DND-41 (cell line): ENCODE measurements around the gene PLCB4.

ENCODE experiments used
- EZH2 ChIP-seq: IDR thresholded peaks from 3 replicates; pipeline ENCODE4 v1.6.1; 2012; ENCODE audit warnings: borderline replicate concordance, low read depth, mild to moderate bottlenecking, moderate library complexity, low read length, inconsistent platforms; ENCODE audit not compliant: severe bottlenecking
- TF ChIP-seq, protein P1 (sequence below): IDR thresholded peaks from 2 replicates; pipeline ENCODE4 v1.5.1; 2012; ENCODE audit warnings: borderline replicate concordance, low read length, moderate library complexity, mild to moderate bottlenecking; ENCODE audit not compliant: poor library complexity, severe bottlenecking; ENCODE audit errors: extremely low read depth

DNA sequence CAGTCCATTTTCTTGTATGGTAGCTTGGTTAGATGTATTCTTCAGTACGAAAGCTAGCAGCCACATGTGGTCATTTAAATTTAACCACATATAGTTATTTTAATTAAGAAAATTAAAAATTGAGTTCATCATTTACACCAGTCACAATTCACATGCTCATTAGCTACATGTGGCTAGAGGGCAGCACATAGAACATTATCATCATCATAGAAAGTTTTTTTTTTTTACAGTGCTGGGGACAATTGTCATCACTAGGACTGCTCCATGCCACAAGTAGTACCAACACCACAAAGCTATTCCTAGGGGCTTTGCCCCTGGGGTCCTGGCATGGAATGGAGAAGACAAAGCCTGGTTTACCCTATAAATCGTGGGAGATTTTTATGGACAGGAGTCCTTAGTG, 30.5 kb downstream of the PLCB4 start:
- TF ChIP-seq, protein P1, sequence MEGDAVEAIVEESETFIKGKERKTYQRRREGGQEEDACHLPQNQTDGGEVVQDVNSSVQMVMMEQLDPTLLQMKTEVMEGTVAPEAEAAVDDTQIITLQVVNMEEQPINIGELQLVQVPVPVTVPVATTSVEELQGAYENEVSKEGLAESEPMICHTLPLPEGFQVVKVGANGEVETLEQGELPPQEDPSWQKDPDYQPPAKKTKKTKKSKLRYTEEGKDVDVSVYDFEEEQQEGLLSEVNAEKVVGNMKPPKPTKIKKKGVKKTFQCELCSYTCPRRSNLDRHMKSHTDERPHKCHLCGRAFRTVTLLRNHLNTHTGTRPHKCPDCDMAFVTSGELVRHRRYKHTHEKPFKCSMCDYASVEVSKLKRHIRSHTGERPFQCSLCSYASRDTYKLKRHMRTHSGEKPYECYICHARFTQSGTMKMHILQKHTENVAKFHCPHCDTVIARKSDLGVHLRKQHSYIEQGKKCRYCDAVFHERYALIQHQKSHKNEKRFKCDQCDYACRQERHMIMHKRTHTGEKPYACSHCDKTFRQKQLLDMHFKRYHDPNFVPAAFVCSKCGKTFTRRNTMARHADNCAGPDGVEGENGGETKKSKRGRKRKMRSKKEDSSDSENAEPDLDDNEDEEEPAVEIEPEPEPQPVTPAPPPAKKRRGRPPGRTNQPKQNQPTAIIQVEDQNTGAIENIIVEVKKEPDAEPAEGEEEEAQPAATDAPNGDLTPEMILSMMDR: no peak
- no peak for TF ChIP-seq EZH2
